Stimulated activated CD8-positive, alpha-beta memory T cell treated with anti-CD3 and anti-CD28 coated beads, Interleukin-4, amount 100 ng/mL, for 1 hour (primary cell): Measurements from ENCODE around the gene BECN2.
A peak's percentile ranks its signal among the peaks of the same experiment; 100 is the strongest.
"Not testable (repeated sequence)": the region's sequence is repeated elsewhere in the genome, so short reads cannot be mapped to it uniquely, and the experiment has no call there.

Experiments
- DNase-seq, 2 donors: peaks; one replicate each; pipeline ENCODE4 v3.0.0-alpha.2; 2020; ENCODE audit warnings: low read depth in 2 of 2, low spot score in 1 of 2

The BECN2 gene

DNA sequence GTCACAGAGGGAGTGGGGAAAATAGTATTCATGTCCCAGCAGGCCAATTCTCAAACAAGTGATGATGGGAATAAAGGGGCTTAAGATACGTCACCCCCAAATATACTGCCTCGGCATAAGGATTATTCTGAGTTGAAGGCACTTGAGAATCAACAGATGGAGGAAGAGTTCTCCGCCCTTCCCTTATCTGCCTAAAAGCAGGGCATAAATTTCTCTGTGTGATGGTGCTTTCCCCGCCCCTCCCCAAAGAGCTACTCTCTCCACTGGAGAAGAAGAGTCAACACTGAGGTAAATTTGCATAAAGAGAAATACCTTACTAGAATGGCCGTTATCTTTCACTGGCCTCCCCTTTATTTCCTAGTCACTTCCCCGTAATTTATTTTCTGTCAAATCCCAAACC, 18.7 kb downstream of the BECN2 start:
- DNase-seq, result no peak

DNA sequence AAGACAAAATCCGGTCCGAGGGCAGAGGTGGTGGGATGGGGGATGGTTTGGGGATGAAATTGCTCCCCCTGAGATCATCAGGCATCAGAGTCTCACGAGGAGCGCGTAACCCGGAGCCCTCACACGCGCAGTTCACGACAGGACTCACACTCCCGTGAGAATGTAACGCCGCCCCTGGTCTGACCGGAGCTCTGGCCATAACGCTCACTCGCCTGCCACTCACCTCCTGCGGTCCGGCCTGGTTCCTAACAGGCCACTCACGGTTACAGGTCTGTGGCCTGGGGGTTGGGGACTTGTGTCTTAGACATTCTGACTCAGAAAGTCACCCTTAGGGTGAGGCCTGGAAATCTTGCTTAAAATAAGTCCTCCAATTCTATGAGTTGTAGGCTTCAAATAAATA, 21.5 kb downstream of the BECN2 start:
- DNase-seq, result no peak

DNA sequence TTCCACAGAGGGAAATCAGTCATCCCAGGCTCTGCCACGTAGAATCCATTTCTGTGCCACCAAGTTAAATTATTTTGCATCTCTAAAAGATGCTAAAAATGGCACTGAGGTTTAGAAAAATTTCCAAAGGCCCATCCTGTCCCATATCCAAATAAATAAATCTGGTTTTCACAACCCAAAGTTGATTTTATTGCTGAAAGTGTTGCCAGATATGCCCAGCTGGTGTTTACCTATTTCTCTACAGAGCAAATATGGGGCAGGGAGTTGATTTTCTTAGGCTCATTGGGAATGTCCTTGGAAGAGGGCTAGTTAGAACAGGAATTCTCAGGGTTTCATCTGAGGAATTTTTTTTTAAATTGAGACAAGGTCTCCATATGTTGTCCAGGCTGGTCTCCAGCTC, 22.4 kb downstream of the BECN2 start:
- no peak for DNase-seq

DNA sequence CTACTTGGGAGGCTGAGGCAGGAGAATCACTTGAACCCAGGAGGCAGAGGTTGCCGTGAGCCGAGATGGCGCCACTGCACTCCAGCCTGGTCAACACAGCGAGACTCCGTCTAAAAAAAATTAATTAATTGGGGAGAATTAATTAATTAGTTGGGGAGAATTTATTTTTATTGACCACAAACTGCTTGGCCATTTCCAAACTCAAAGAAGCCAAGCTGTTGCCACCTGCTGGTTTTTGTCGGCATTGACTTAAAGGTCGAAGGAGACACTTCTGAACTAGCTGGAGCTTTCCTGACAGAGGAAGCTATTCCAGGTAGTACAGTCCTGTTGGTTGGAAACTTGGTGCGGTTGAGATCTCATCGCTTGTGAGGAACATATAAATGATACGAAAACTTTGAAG, 28.2 kb downstream of the BECN2 start:
- no peak for DNase-seq

DNA sequence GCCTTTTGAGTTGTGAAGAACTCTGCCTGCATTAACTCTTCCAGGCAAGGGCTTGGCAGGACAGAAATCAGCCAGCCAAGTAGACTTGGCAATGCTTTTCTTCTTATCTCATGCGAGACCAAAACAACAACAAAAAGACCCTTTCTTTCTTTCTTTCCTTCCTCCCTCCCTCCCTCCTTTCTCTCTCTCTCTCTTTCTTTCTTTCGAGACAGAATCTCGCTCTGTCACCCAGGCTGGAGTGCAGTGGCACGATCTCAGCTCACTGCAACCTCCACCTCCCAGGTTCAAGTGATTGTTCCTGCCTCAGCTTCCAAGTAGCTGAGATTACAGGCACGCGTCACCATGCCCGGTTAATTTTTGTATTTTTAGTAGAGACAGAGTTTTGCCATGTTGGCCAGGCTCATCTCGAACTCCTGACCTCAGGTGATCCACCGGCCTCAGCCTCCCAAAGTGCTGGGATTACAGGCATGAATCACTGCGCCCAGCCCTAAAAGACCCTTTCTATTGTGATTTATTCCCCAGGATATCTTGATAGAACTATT, 30.9 kb downstream of the BECN2 start:
- not testable (repeated sequence) for DNase-seq

DNA sequence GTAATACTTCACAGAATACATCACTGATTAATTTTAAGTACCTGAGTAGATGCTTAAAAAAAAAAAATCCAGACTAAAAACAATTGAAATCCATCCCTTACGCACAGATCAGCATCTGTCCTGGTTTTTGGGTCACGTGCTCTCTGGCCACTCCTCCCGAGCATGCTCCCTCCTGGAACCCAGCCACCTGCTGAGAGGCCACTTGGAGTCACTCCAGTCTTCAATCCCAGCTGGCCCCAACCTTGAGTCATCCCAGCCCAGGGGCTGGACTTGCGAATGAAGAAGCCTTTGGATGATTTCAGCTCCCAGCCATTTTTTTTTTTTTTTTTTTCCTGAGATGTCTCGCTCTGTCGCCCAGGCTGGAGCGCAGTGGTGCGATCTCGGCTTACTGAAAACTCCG, 32.5 kb downstream of the BECN2 start:
- DNase-seq, result no peak

DNA sequence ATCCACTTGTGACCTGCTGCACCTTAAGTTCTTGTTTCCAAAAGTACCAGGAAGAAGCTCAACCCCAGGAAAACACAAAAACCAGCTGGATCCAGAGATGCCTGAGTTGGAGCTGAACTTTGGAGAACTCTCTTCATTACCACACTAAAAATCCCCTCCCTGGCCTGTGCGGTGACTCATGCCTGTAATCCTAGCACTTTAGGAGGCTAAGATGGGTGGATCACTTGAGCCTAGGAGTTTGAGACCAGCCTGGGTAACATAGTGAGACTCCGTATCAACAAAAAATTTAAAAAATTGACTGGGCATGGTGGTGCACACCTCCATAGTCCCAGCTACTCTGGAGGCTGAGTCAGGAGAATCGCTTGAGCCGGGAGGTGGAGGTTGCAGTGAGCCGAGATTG, 35.2 kb downstream of the BECN2 start:
- DNase-seq, result no peak

DNA sequence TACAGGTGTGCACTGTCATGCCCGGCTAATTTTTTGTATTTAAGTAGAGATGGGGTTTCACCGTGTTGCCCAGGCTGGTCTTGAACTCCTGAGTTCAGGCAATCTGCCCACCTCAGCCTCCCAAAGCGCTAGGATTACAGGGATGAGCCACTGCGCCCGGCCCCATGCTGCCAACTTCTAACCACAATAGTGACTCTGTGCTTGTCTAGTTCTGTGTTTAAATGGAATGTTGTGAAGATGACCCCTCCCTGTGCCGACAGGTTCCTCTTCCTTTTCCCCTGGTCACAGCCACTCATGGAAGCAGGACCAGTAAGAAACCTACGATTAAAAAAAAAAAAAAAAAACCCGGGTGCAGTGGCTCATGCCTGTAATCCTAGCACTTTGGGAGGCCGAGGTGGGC, 36.6 kb downstream of the BECN2 start:
- no peak for DNase-seq

DNA sequence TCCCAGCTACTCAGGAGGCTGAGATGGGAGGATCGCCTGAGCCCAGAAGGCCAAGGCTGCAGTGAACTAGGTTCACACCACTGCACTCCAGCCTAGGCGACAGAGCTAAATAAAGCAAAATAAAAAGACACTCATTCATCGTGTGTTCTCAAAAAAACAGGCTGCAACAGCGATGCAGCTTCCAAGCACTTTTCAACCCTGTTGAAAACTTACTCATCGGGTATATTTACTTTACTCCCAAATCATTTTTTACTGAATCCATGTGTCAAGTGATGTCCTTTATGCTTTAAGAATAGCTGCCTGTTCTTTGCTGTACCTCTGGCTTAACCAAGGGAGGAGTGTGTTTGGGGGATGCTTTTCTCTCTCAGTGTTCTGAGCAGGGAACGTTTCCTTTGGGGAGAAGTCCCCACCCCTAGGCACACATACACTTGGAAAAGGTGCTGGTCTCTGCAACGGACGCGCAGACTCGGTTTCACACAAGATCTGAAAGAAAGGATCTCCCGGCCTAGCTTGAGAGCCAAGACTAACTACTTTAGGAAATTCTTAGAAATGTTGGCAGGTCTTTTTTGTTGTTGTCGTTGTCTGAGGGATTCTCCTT, 39.9 kb downstream of the BECN2 start:
- DNase-seq, result no peak

DNA sequence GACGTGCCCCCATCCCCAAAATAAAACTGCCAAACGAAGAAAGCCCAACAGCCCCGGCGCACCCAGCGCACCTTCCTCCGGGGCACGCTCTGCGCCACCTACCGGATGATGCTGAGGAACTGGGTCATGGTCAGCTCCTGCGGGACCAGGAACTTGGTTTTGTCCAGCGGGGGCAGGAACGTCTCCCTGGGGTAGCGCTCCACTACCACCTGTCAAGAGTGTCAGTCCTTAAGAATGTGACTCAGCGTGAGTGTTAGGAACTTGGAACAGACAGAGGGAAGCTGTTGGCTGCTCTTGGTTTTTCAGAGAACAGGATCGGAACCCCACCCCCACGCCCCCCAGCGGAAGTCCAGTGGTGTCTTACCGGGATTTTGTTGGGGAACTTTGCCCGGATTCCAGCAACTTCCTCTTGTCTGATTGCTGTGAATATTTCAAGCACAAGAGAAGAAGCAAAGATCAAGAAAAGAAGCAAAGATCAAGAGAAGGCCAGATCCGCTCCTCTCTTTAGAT, 40.9 kb downstream of the BECN2 start:
- peak; percentile 13 to 22 for DNase-seq

DNA sequence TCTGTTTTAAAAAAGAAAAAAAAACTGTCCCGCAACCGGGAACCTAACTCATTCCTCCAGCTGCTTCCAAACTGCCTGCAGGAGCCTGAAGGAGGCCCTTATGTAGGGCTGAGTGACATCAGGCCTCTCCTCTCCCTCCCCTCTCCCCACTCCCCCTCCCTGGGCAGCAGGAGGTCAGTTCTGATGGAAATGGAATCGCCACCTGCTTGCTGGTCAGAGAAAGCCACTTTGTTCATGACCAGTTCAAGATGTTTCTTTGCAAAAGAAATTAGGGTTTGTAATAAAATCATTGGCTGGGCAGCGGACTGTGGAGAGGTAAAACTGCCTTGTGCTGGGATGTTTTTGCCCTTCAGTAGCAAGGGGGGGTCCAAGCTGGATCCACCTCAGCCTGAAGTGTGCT, 41.5 kb downstream of the BECN2 start, which contains the start of gene MAP1LC3C:
Gene MAP1LC3C, minus strand, starts transcription at position 73 of the 400 bp plus-strand sequence. CDS start 90 bp downstream, outside the sequence.
- no peak for DNase-seq

DNA sequence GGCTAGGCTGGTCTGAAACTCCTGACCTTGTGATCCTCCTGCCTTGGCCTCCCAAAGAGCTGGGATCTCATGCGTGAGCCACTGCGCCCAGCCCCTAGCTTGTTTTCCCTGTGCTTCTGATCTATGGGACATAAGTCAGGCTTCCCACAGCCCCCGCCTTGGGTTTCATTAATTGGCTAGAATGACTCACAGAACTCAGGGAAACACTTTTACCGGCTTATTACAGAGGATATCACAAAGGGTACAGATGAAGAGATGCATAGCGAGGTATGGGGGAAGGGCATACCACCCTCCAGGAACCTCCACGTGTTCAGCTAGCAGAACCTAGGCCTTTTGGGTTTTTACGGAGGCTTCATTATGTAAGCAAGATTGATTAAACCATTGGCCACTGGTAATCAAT, 42.9 kb downstream of the BECN2 start:
- no peak for DNase-seq

DNA sequence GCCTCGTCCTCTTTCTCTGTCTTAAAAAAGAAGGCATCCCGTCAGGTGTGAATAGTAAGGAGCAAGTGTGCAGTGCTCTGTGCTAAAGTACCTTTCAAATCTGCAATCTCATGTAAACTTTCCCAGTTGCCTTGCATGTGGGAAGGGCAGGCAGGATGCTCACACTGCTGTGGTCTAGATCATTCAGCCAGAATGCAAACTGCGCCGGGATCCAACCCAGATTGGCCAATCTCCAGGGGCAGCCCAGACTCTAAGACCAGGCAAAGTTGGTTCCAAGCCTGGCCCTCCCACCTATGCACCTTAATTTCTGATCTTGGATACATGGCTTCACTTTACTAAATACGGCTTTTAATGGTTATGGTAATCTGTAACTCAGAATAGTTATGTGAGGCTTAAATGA, 44.5 kb downstream of the BECN2 start:
- no peak for DNase-seq

DNA sequence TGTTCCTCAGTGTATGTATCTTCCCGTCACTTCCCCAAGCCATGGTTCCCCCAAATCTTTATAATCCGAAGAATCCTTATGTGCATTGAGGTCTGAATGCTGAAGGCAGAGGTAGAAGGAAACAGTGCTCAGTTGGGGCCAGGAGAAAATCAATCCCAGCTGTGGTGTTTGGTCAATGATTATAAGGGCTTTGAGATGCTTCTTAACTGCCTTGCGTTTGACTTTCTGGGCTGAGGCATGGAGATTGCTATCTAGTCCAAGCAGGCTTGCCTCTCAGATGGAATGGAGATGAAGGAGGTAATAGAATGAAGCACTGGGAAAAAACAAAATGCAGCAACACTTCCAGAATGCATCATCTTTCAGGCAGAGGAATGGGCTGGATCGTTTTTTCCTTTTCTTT, 44.9 kb downstream of the BECN2 start:
- no peak for DNase-seq

DNA sequence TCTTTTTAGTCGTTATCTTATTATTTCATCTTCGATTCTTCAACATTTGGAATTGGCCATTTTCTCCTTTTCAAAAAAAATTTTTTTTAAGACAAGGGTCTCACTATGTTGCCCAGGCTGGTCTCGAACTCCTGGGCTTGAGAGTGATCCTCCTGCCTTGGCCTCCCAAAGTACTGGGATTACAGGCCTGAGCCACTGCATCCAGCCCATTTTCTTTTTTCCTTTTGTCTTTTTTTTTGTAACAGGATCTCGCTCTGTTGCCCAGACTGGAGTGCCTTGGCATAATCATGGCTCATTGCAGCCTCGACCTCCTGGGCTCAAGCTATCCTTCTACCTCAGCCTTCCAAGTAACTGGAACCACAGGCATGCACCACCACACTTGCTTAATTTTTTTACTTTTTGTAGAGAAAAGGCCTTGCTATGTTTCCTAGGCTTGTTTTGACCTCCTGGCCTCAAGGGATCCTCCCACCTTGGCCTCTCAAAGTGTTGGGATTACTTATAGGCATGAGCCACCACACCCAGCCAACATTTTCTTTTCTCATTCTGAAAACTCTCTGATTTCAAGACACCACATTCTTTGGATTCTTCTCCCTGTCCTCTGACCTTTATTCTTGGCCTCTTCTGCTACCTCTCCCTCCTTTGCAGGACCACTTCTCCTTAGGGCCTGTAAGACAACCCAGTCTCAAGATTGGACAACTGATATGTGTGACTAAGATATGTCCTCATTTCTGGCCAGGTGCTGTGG, 47.4 kb downstream of the BECN2 start:
- DNase-seq, result no peak

DNA sequence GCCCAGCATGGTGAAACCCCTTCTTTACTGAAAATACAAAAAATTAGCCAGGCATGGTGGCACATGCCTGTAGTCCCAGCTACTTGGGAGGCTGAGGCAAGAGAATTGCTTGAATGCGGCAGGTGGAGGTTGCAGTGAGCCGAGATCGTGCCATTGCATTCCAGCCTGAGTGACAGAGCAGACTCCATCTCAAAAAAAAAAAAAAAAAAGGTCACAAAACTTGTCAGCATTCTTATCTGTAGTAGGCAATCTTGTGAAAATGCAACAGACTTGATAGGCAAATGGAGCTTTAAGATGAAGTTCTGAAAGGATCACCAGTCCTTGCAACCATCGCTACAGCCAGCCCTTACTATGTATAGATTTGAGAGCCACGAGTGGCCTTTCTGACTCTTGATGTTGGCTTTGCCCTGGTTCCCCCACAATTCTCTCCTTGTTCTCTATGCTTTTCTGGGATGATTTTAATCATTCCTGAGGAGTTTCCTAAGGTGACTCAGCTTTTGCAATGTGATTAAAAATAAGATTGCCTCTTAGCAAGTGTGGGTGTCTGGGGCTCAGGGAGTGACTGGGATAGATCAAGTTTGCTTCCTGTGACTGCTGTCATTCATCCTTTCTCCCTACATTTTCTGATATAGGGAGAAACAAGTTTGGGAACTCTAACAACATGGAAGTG, 48.4 kb downstream of the BECN2 start:
- DNase-seq, result no peak

DNA sequence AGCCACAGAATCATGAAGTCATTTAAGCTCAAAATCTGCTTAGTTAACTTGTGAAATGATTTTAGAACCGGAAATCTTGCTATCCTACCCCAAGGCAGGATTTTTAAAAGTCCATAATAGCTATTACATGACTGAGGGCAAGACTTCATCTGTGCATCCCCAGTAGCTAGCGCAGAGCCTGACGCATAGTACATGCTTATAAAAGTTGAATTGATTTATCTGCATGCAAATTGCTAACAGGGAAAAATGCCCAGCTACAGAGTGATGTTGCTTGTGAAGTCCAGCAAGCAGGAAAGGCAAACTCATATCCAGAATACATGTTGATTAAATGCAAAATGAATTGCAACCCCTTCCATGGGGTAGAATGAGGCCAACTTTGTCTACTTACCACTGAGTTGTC, 49.4 kb downstream of the BECN2 start:
- no peak for DNase-seq
